ENCODE measurements around the gene ANKLE2.

DNA sequence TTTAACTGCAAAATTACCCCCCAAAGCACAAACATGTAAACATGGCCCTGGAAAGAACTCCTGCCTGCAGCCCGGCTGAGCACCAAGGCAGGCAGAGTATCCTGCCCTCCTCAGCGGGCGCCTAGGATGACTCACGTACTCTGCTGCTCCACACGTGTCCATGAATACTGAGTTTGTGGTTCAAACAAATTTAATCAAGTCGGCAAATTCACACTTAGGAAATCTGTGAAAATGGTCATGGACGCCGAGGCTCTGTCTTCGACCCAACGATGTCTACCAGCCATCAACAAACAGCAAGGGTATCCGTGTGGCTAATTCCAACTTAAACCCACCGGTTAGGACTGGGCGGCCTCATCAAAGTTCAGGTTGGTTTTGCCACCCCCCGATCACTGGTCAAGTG lies 41.5 kb upstream of the ANKLE2 start:
- no peak for TF ChIP-seq CBX5 (IDR thresholded peaks at IDR 0.05; ENCODE audit: low read depth)
- TF ChIP-seq, protein P1, sequence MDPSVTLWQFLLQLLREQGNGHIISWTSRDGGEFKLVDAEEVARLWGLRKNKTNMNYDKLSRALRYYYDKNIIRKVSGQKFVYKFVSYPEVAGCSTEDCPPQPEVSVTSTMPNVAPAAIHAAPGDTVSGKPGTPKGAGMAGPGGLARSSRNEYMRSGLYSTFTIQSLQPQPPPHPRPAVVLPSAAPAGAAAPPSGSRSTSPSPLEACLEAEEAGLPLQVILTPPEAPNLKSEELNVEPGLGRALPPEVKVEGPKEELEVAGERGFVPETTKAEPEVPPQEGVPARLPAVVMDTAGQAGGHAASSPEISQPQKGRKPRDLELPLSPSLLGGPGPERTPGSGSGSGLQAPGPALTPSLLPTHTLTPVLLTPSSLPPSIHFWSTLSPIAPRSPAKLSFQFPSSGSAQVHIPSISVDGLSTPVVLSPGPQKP (IDR thresholded peaks at IDR 0.05; ENCODE audit: low read depth, low read length), result no peak
- TF ChIP-seq EZH2 (IDR thresholded peaks at IDR 0.05; ENCODE audit: borderline replicate concordance, control insufficient read depth, low read depth, low read length), result no peak
- TF ChIP-seq, protein P2, sequence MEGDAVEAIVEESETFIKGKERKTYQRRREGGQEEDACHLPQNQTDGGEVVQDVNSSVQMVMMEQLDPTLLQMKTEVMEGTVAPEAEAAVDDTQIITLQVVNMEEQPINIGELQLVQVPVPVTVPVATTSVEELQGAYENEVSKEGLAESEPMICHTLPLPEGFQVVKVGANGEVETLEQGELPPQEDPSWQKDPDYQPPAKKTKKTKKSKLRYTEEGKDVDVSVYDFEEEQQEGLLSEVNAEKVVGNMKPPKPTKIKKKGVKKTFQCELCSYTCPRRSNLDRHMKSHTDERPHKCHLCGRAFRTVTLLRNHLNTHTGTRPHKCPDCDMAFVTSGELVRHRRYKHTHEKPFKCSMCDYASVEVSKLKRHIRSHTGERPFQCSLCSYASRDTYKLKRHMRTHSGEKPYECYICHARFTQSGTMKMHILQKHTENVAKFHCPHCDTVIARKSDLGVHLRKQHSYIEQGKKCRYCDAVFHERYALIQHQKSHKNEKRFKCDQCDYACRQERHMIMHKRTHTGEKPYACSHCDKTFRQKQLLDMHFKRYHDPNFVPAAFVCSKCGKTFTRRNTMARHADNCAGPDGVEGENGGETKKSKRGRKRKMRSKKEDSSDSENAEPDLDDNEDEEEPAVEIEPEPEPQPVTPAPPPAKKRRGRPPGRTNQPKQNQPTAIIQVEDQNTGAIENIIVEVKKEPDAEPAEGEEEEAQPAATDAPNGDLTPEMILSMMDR (IDR thresholded peaks at IDR 0.05 in 2 of 3, conservative IDR thresholded peaks at IDR 0.05 in 1 of 3; ENCODE audit: control insufficient read depth in 2 of 3, extremely low read depth in 1 of 3, insufficient read depth in 1 of 3, low read depth in 3 of 3, low read length in 3 of 3), result no peak
- TF ChIP-seq YY1 (IDR thresholded peaks at IDR 0.05; ENCODE audit: low read depth, low read length), result no peak
